Hepatocyte (in vitro differentiated cells): Measurements from ENCODE around the gene GFM1.

Experiments
- EZH2 ChIP-seq: fragments of 200-600 bp; sonication (generic); IDR thresholded peaks from 2 replicates; pipeline ENCODE4 v1.6.1; 2016; ENCODE audit warnings: antibody characterized with exemption, mild to moderate bottlenecking, borderline replicate concordance
- TF ChIP-seq, protein P1 (sequence below): fragments of 200-600 bp; sonication (generic); IDR thresholded peaks from 2 replicates; pipeline ENCODE4 v1.5.1; 2016; ENCODE audit warnings: antibody characterized with exemption, mild to moderate bottlenecking; ENCODE audit not compliant: poor library complexity

DNA sequence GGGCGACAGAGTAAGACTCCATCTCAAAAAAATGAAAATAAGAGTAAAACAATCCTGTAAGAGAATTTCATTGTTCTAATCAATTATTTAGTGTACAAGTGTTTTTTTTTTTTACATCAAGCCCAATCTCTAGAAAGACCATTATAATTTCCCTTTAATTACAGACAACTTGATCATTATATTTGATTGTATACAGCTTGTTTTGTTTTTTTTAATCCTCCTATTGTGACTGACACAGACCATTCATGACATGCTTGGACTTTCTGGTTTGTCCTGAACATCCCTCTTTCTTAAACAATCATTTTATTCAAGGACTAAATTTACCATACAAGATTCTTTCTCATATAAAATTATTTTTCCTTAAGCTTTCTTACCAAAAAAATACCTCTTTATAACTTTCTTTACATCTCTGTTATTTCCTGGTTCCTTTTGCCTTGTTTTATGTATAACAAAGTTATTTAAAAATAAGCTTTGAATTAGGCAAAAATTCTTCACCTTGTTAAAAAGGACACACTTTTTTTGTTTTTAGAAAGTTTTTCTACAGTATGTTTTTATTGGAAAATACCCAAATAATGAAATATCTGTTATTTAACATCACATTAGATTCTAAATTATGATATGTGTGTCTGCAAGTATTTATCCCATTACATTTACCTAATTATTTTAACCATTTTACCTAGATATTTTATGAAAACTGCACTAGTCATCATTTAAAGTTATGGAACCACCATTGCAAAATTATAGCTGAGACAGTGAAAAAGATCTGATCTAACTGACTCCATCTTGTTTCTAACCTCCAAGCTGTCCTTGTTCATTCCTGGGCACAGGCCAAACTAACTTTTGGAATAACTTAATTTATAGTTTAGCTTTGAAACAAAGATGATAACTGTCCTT is 26.1 kb upstream of the GFM1 start:
- TF ChIP-seq, protein P1, sequence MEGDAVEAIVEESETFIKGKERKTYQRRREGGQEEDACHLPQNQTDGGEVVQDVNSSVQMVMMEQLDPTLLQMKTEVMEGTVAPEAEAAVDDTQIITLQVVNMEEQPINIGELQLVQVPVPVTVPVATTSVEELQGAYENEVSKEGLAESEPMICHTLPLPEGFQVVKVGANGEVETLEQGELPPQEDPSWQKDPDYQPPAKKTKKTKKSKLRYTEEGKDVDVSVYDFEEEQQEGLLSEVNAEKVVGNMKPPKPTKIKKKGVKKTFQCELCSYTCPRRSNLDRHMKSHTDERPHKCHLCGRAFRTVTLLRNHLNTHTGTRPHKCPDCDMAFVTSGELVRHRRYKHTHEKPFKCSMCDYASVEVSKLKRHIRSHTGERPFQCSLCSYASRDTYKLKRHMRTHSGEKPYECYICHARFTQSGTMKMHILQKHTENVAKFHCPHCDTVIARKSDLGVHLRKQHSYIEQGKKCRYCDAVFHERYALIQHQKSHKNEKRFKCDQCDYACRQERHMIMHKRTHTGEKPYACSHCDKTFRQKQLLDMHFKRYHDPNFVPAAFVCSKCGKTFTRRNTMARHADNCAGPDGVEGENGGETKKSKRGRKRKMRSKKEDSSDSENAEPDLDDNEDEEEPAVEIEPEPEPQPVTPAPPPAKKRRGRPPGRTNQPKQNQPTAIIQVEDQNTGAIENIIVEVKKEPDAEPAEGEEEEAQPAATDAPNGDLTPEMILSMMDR: no peak
- no peak for TF ChIP-seq EZH2
